Activated CD8-positive, alpha-beta memory T cell treated with anti-CD3 and anti-CD28 coated beads, Interleukin-2, amount 50 U/mL, for 24 hours (primary cell): ENCODE data around the gene SH2D5.

Source experiments
- DNase-seq: peaks from one replicate; pipeline ENCODE4 v3.0.0-alpha.2; 2020; ENCODE audit errors: extremely low read depth

SH2D5 gene

GRCh38 chr1:20713440-20713839 lies 19.1 kb downstream of the SH2D5 start:
- no peak for DNase-seq

- DNase-seq, result no peak
Observed at GRCh38 chr1:20712215-20712577, 20.3 kb downstream of the SH2D5 start.

- no peak for DNase-seq
Observed at GRCh38 chr1:20711285-20712214, 21.0 kb downstream of the SH2D5 start.

- no peak for DNase-seq
Observed at GRCh38 chr1:20710469-20711284, 21.8 kb downstream of the SH2D5 start.

- DNase-seq, result no peak
Observed at GRCh38 chr1:20709868-20710267, 22.6 kb downstream of the SH2D5 start.

- DNase-seq, result no peak
Observed at GRCh38 chr1:20708891-20709290, 23.6 kb downstream of the SH2D5 start.

GRCh38 chr1:20708057-20708456 lies 24.4 kb downstream of the SH2D5 start:
- no peak for DNase-seq

- DNase-seq, result no peak
Observed at GRCh38 chr1:20706841-20707240, 25.7 kb downstream of the SH2D5 start.

- DNase-seq, result no peak
Observed at GRCh38 chr1:20705203-20705755, 27.2 kb downstream of the SH2D5 start.

- no peak for DNase-seq
Observed at GRCh38 chr1:20704390-20705202, 27.9 kb downstream of the SH2D5 start.

- DNase-seq, result no peak
Observed at GRCh38 chr1:20703124-20703756, 29.3 kb downstream of the SH2D5 start.

GRCh38 chr1:20702416-20702815 lies 30.1 kb downstream of the SH2D5 start:
- no peak for DNase-seq

- no peak for DNase-seq
Observed at GRCh38 chr1:20701847-20702246, 30.7 kb downstream of the SH2D5 start.

GRCh38 chr1:20701446-20701845 lies 31.1 kb downstream of the SH2D5 start:
- no peak for DNase-seq

- DNase-seq, result no peak
Observed at GRCh38 chr1:20700636-20701215, 31.8 kb downstream of the SH2D5 start.

GRCh38 chr1:20699558-20699957 lies 32.9 kb downstream of the SH2D5 start:
- DNase-seq, result no peak

- no peak for DNase-seq
Observed at GRCh38 chr1:20698195-20698910, 34.1 kb downstream of the SH2D5 start.

- no peak for DNase-seq
Observed at GRCh38 chr1:20697563-20697962, 34.9 kb downstream of the SH2D5 start.

GRCh38 chr1:20696397-20697333 lies 35.8 kb downstream of the SH2D5 start:
- peak; percentile 31 for DNase-seq
